Mesodermal cell (in vitro differentiated cells): Measurements from ENCODE around the gene LAMA3.

Source experiments
- H3K27ac ChIP-seq: 2 replicates; pipeline ENCODE4 v1.7.0; 2013; ENCODE audit warnings: mild to moderate bottlenecking, low read depth, low read length, moderate library complexity; ENCODE audit not compliant: severe bottlenecking
- H3K36me3 ChIP-seq: 2 replicates; pipeline ENCODE4 v1.7.1; 2013; ENCODE audit warnings: mild to moderate bottlenecking, low read length, moderate library complexity; ENCODE audit not compliant: control insufficient read depth, insufficient read depth
- H3K4me1 ChIP-seq: one replicate; pipeline ENCODE4 v1.7.1; 2013; ENCODE audit warnings: mild to moderate bottlenecking, low read length; ENCODE audit not compliant: insufficient read depth, control insufficient read depth, poor library complexity, severe bottlenecking
- H3K4me3 ChIP-seq: 2 replicates; pipeline ENCODE4 v1.7.0; 2013; ENCODE audit warnings: low read length, control low read depth, mild to moderate bottlenecking; ENCODE audit not compliant: insufficient read depth, poor library complexity, severe bottlenecking; ENCODE audit errors: extremely low read depth
- H3K9me3 ChIP-seq: 2 replicates; pipeline ENCODE4 v1.7.1; 2013; ENCODE audit warnings: mild to moderate bottlenecking, low read length, moderate library complexity; ENCODE audit not compliant: control insufficient read depth
- WGBS, 2 experiments: methylation state at CpG; one replicate each; pipeline ENCODE4 v1.1.5; 2013; ENCODE audit warnings: missing lambda C conversion rate in 2 of 2; ENCODE audit not compliant: insufficient coverage in 2 of 2; 5-methylcytosine and 5-hydroxymethylcytosine counted together

Gene LAMA3

DNA sequence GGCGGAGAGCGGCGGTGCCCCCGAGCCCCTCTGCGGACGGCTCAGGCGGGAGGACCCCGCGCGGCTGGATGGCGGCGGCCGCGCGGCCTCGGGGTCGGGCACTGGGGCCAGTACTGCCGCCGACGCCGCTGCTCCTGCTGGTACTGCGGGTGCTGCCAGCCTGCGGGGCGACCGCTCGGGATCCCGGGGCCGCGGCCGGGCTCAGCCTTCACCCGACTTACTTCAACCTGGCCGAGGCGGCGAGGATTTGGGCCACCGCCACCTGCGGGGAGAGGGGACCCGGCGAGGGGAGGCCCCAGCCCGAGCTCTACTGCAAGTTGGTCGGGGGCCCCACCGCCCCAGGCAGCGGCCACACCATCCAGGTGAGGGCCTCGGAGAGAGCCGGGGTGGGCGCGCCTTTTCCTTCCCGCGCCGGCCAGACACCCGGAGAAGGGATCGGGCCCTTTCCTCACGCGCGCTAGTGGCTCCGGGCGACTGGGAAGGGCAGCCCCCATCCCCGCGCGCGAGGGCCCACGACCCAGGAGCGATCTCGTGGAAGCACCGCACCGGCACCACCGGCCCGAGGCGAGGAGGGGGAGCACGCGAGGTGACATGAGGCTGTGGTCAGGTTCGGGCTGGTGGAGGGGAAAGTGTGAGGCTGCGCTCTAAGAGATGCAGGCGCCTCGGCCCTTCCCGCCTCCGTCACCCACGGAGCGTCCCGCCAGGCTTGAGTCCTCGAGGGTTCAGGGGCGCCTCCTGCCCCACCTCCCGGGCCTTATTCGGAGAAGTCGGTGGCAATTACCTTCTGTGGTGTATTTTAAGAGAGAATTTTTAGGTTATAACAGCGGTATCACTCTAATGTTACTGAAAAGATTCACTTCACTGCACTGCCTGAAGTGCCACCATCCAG, 607 bp downstream of the LAMA3 start:
- no peaks in the 10 kb centered on the region for H3K36me3 ChIP-seq
- WGBS, 2 experiments = 2 to 3% methylated on average over 67 to 70 of the region's 85 CpGs
- peaks cover 13% of the 10 kb centered on the region for H3K4me1 ChIP-seq
- H3K4me3 ChIP-seq = peak overlapping the region; percentile 36
- H3K27ac ChIP-seq = no peak overlapping the region
- no peaks in the 10 kb centered on the region for H3K9me3 ChIP-seq

- peaks cover 18% of the 10 kb centered on the region for H3K4me1 ChIP-seq
- H3K9me3 ChIP-seq = no peaks in the 10 kb centered on the region
- no peak overlapping the region for H3K27ac ChIP-seq
- no peaks in the 10 kb centered on the region for H3K36me3 ChIP-seq
- H3K4me3 ChIP-seq = no peak overlapping the region
- WGBS, 2 experiments = 53 to 56% methylated on average over 16 of the region's 21 CpGs
These were observed 1.3 kb downstream of the LAMA3 start for GRCh38 chr18:23690505-23691068.

GRCh38 chr18:23693846-23694245, 4.6 kb downstream of the LAMA3 start:
- H3K9me3 ChIP-seq = no peaks in the 10 kb centered on the region
- H3K36me3 ChIP-seq = no peaks in the 10 kb centered on the region
- peaks cover 17% of the 10 kb centered on the region for H3K4me1 ChIP-seq
- WGBS, 2 experiments = 96 to 100% methylated on average over 1 to 2 of the region's 2 CpGs
- no peak overlapping the region for H3K27ac ChIP-seq
- no peak overlapping the region for H3K4me3 ChIP-seq

GRCh38 chr18:23694637-23695430, 5.6 kb downstream of the LAMA3 start:
- H3K9me3 ChIP-seq = no peaks in the 10 kb centered on the region
- no peak overlapping the region for H3K4me3 ChIP-seq
- H3K27ac ChIP-seq = no peak overlapping the region
- no peaks in the 10 kb centered on the region for H3K36me3 ChIP-seq
- peaks cover 13% of the 10 kb centered on the region for H3K4me1 ChIP-seq
- WGBS, 2 experiments = 83 to 92% methylated on average over 4 of the region's 4 CpGs

DNA sequence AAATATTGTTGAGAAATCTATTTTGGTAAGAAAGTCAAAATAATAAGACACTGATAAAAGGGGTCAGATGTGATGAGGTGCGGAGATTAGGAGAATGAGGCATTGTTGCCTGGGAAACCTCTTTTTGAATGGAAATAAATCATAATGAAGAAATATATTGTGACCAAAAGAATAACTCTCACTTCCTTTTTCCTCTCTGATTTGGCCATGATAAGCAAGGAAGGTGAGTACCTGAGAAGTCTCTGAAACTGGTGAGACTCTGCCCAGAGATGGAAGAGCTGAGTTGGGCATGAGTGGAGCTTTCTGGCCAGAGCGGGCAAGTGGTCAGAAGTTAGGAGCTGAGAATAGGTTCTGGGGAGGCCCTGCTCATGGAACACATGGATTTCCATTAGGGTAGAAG, 11.8 kb downstream of the LAMA3 start:
- WGBS, 2 experiments = 80 to 86% methylated on average over 1 to 2 of the region's 2 CpGs

GRCh38 chr18:23701544-23702064, 12.4 kb downstream of the LAMA3 start:
- H3K4me3 ChIP-seq = no peak overlapping the region
- no peak overlapping the region for H3K27ac ChIP-seq
- WGBS, 2 experiments = 88 to 92% methylated on average over 8 of the region's 8 CpGs
- no peaks in the 10 kb centered on the region for H3K9me3 ChIP-seq
- no peaks in the 10 kb centered on the region for H3K36me3 ChIP-seq
- H3K4me1 ChIP-seq = no peaks in the 10 kb centered on the region

More for the DNA sequence above, 11.8 kb downstream of the LAMA3 start:
- Histone ChIP-seq H3K4me1 (no peaks in the 10 kb centered on the region), H3K27ac (no peak overlapping the region), H3K4me3 (no peak overlapping the region), H3K9me3 (no peaks in the 10 kb centered on the region), H3K36me3 (no peaks in the 10 kb centered on the region)

GRCh38 chr18:23702606-23703005, 13.4 kb downstream of the LAMA3 start:
- WGBS, 2 experiments = 78 to 94% methylated on average over 2 to 4 of the region's 4 CpGs
- Histone ChIP-seq H3K9me3 (no peaks in the 10 kb centered on the region), H3K4me1 (no peaks in the 10 kb centered on the region), H3K27ac (no peak overlapping the region), H3K4me3 (no peak overlapping the region), H3K36me3 (no peaks in the 10 kb centered on the region)

DNA sequence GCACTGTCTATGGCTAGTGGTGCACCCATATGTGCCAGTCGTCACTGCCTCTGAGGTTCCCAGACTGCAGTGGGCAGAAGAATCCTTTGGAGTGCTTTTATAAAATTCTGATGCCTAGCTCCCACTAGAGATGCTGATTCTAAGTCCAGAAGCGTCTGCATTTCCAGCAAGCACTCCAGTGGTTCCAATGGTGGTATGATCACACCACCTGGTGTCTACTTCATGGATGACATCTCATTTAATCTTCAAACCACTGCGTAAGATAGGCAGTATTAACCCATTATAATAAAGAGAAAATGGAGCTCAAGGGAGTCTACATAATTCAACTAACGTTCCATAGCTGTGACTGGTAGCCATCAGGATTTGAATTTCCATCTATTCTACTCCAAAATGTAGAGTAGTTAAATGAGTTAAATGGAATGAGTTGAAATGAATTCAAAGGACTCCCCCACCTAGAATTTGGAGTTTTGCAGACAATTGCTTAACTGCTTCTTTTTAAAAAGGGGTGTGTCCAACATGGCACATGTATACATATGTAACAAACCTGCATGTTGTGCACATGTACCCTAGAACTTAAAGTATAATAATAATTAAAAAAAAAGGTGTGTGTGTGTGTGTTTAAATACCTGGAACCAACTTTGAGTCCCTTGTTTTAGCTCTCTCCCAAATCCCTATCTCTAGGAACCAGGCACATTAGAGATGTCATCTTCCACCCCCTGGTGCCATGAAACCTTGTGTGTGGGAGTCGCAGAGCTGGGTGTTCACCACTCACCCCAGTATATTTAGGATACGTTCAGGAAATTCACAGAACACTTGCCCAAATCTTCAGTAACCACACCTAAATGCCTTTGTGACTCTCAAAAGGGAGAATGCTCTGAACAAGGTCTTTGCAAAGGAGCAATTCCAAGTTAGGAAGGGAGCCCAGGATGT, 14.1 kb downstream of the LAMA3 start:
- 86 to 90% methylated on average over 3 to 4 of the region's 6 CpGs for WGBS, 2 experiments
- no peak overlapping the region for H3K27ac ChIP-seq
- H3K4me1 ChIP-seq = no peaks in the 10 kb centered on the region
- H3K36me3 ChIP-seq = no peaks in the 10 kb centered on the region
- H3K9me3 ChIP-seq = no peaks in the 10 kb centered on the region
- H3K4me3 ChIP-seq = no peak overlapping the region

GRCh38 chr18:23703987-23704384, 14.7 kb downstream of the LAMA3 start:
- Histone ChIP-seq H3K4me3 (no peak overlapping the region), H3K27ac (no peak overlapping the region), H3K36me3 (no peaks in the 10 kb centered on the region), H3K4me1 (no peaks in the 10 kb centered on the region), H3K9me3 (no peaks in the 10 kb centered on the region)
- WGBS, 2 experiments = 93 to 94% methylated on average over 2 to 3 of the region's 6 CpGs

DNA sequence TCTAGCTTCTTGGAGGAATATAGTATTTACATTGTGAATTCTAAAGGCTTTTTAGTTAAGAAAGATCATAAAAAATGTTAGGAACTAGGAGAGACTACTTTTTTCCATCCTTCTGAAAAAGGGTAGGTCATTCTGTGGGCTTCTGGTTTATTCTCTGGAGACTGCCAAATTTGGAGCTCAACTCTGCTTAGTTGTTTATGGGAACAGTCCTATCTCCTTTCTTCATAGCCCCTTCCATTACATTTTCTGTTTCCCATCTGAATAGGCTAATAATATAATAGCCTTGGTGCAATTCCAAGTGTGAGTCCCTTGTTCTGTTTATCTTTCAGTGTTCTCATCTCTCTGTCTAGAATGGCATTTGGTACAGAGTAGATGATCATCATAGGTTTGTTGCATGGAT, 15.6 kb downstream of the LAMA3 start:
- Histone ChIP-seq H3K36me3 (no peaks in the 10 kb centered on the region), H3K4me1 (no peaks in the 10 kb centered on the region), H3K4me3 (no peak overlapping the region), H3K9me3 (no peaks in the 10 kb centered on the region), H3K27ac (no peak overlapping the region)
